Liver (tissue), 9 donors: Measurements from ENCODE around the gene LAMC2. TPM values are rescaled to one million over a fixed set of nuclear protein-coding genes. Genes with fewer than 3 reads are reported as not detected.

Source experiments
- DNase-seq: peaks from one replicate; pipeline ENCODE4 v3.0.0-alpha.2; 2017; ENCODE audit warnings: low spot score
- H3K27ac ChIP-seq, 2 donors: one replicate each; pipeline ENCODE4 v1.7.0; 2013; ENCODE audit warnings: inconsistent platforms in 2 of 2, low read length in 2 of 2, control low read depth in 1 of 2, low read depth in 1 of 2, mild to moderate bottlenecking in 1 of 2
- H3K27me3 ChIP-seq, 4 donors: one replicate each; pipeline versions ENCODE4 v1.6.1 to v1.7.0; 2013; ENCODE audit warnings: low read length in 3 of 4, inconsistent platforms in 1 of 4, mild to moderate bottlenecking in 1 of 4, moderate library complexity in 1 of 4; ENCODE audit not compliant: control insufficient read depth in 4 of 4, insufficient read depth in 4 of 4
- H3K36me3 ChIP-seq, 4 donors: one replicate each; pipeline versions ENCODE4 v1.6.1 to v1.7.0; 2013; ENCODE audit warnings: low read length in 3 of 4, mild to moderate bottlenecking in 3 of 4, low read depth in 1 of 4, moderate library complexity in 1 of 4; ENCODE audit not compliant: control insufficient read depth in 4 of 4, insufficient read depth in 3 of 4
- H3K4me1 ChIP-seq, 4 donors: one replicate each; pipeline versions ENCODE4 v1.6.1 to v1.7.0; 2013; ENCODE audit warnings: low read length in 3 of 4, mild to moderate bottlenecking in 3 of 4, moderate library complexity in 1 of 4; ENCODE audit not compliant: control insufficient read depth in 4 of 4, insufficient read depth in 4 of 4
- H3K4me3 ChIP-seq, 3 donors: one replicate each; pipeline versions ENCODE4 v1.6.1 to v1.7.0; 2013; ENCODE audit warnings: low read length in 3 of 3, control low read depth in 1 of 3, low read depth in 1 of 3, mild to moderate bottlenecking in 1 of 3
- H3K9ac ChIP-seq, 2 donors: one replicate each; pipeline ENCODE4 v1.7.0; 2013; ENCODE audit warnings: low read length in 2 of 2, mild to moderate bottlenecking in 2 of 2, moderate library complexity in 2 of 2, control low read depth in 1 of 2, low read depth in 1 of 2
- H3K9me3 ChIP-seq, 4 donors: one replicate each; pipeline versions ENCODE4 v1.6.1 to v1.7.0; 2013; ENCODE audit warnings: low read length in 3 of 4; ENCODE audit not compliant: control insufficient read depth in 4 of 4
- ATF3 ChIP-seq: IDR thresholded peaks from 2 replicates; pipeline ENCODE4 v1.6.1; 2016; ENCODE audit warnings: antibody characterized with exemption
- CTCF ChIP-seq: fragments of 150-350 bp; IDR thresholded peaks from 2 replicates; pipeline ENCODE4 v1.5.1; 2017; ENCODE audit warnings: improper control_type of control experiment, low read depth, low read length; ENCODE audit not compliant: missing input control
- EGR1 ChIP-seq, 2 donors: IDR thresholded peaks; 2 replicates each; pipeline ENCODE4 v1.6.1; 2016 to 2018; ENCODE audit warnings: antibody characterized with exemption in 2 of 2, low read depth in 2 of 2
- FOXA1 ChIP-seq: IDR thresholded peaks from 2 replicates; pipeline ENCODE4 v1.6.1; 2016; ENCODE audit warnings: antibody characterized with exemption
- FOXA2 ChIP-seq: IDR thresholded peaks from 2 replicates; pipeline ENCODE4 v1.6.1; 2016; ENCODE audit warnings: antibody characterized with exemption
- GABPA ChIP-seq, 2 donors: IDR thresholded peaks in 1 of 2; conservative IDR thresholded peaks in 1 of 2; 2 replicates each; pipeline ENCODE4 v1.6.1; 2016; ENCODE audit warnings: antibody characterized with exemption in 2 of 2, mild to moderate bottlenecking in 1 of 2, moderate library complexity in 1 of 2
- HNF4G ChIP-seq: IDR thresholded peaks from 2 replicates; pipeline ENCODE4 v1.6.1; 2016; ENCODE audit warnings: antibody characterized with exemption
- MAX ChIP-seq: IDR thresholded peaks from 2 replicates; pipeline ENCODE4 v1.6.1; 2016; ENCODE audit warnings: antibody characterized with exemption
- NR2F2 ChIP-seq: IDR thresholded peaks from 2 replicates; pipeline ENCODE4 v1.6.1; 2016; ENCODE audit warnings: antibody characterized with exemption
- RAD21 ChIP-seq, 2 donors: IDR thresholded peaks; 2 replicates each; pipeline ENCODE4 v1.6.1; 2016; ENCODE audit warnings: antibody characterized with exemption in 2 of 2, mild to moderate bottlenecking in 2 of 2
- REST ChIP-seq: IDR thresholded peaks from 2 replicates; pipeline ENCODE4 v1.6.1; 2016; ENCODE audit warnings: antibody characterized with exemption, mild to moderate bottlenecking
- RXRA ChIP-seq, 2 donors: IDR thresholded peaks; 2 replicates each; pipeline ENCODE4 v1.6.1; 2017 to 2018; ENCODE audit warnings: antibody characterized with exemption in 2 of 2, mild to moderate bottlenecking in 1 of 2
- SP1 ChIP-seq: IDR thresholded peaks from 2 replicates; pipeline ENCODE4 v1.6.1; 2018; ENCODE audit warnings: antibody characterized with exemption, mild to moderate bottlenecking
- YY1 ChIP-seq: IDR thresholded peaks from 2 replicates; pipeline ENCODE4 v1.6.1; 2016; ENCODE audit warnings: antibody characterized with exemption, mild to moderate bottlenecking
- ZBTB33 ChIP-seq: IDR thresholded peaks from 2 replicates; pipeline ENCODE4 v1.6.1; 2016; ENCODE audit warnings: antibody characterized with exemption
- WGBS: extraction: QIAGEN DNeasy Blood & Tissue Kit; methylation state at CpG from one replicate; pipeline ENCODE4 v1.1.7; 2013; 5-methylcytosine and 5-hydroxymethylcytosine counted together
- polyA plus RNA-seq, 2 donors: library from polyadenylated mRNA; stranded (reverse) in 1 of 2; unstranded in 1 of 2; fragments of 200-250 nt in 1 of 2; fragments of >200 nt in 1 of 2; fragmentation: Nextera tagmentation in 1 of 2; extraction: Ambion mirVana in 1 of 2; gene quantifications; one replicate each; pipeline versions ENCODE4 v1.2.1 to v1.2.3, GENCODE V29; 2013 to 2015
- total RNA-seq, 2 donors: library from RNA; depleted of rRNA; stranded (reverse); fragments of >200 nt; gene quantifications; one replicate each; pipeline ENCODE4 v1.2.3, GENCODE V29; 2014
- donor health status: healthy.
- donor health status: healthy.
- donor health status: healthy.
- donor health status: healthy.
- donor health status: healthy.

The LAMC2 gene
- total and polyA plus RNA-seq, 4 donors: 0.05 to 0.42 (median 0.16) TPM

GRCh38 chr1:183287191-183287675 is 101.2 kb downstream of the LAMC2 start (continued):
- TF ChIP-seq ATF3 (no peak), HNF4G (no peak), NR2F2 (no peak)

- H3K4me3 ChIP-seq: no peak overlapping the region
- 91% methylated on average over 2 of the region's 2 CpGs for WGBS
- no peaks in the 10 kb centered on the region for H3K27me3 ChIP-seq
- no peak overlapping the region for H3K27ac ChIP-seq
- no peaks in the 10 kb centered on the region for H3K4me1 ChIP-seq
- H3K9ac ChIP-seq: no peak overlapping the region
- no peak for DNase-seq
- H3K36me3 ChIP-seq: no peaks in the 10 kb centered on the region
- no peaks in the 10 kb centered on the region for H3K9me3 ChIP-seq
- TF ChIP-seq REST: no peak
- TF ChIP-seq MAX: no peak
- no peak for TF ChIP-seq GABPA (IDR thresholded peaks at IDR 0.05 in 1 of 2, conservative IDR thresholded peaks at IDR 0.05 in 1 of 2)
- no peak for TF ChIP-seq ZBTB33
- no peak for TF ChIP-seq FOXA1
- TF ChIP-seq NR2F2: no peak
- no peak for TF ChIP-seq FOXA2
- no peak for TF ChIP-seq RXRA (IDR thresholded peaks at IDR 0.05)
- TF ChIP-seq ATF3: no peak
- no peak for TF ChIP-seq HNF4G
- TF ChIP-seq EGR1 (IDR thresholded peaks at IDR 0.05; ENCODE audit: low read depth in 2 of 2): no peak
- no peak for TF ChIP-seq SP1
- no peak for TF ChIP-seq CTCF
- TF ChIP-seq YY1: no peak
- no peak for TF ChIP-seq RAD21 (IDR thresholded peaks at IDR 0.05)
Observed at GRCh38 chr1:183288583-183288982, 102.5 kb downstream of the LAMC2 start.
